NCI-H1417 treated with DMSO at 0.1 percent for 48 hours (cell line): ENCODE measurements around the gene KCNQ2.

Source experiments
- DNase-seq: peaks from one replicate; lab custom pipeline; 2025; lab: John Stamatoyannopoulos, UW

Gene KCNQ2

GRCh38 chr20:63403403-63404105 lies 68.9 kb downstream of the KCNQ2 start:
- DNase-seq: no peak

- no peak for DNase-seq
These were observed 69.6 kb downstream of the KCNQ2 start for GRCh38 chr20:63402860-63403220.

GRCh38 chr20:63402181-63402859 lies 70.1 kb downstream of the KCNQ2 start:
- DNase-seq: no peak

GRCh38 chr20:63401384-63402110 lies 70.9 kb downstream of the KCNQ2 start:
- no peak for DNase-seq

- no peak for DNase-seq
These were observed 71.8 kb downstream of the KCNQ2 start for GRCh38 chr20:63400486-63401210.

- DNase-seq: no peak
These were observed 72.7 kb downstream of the KCNQ2 start for GRCh38 chr20:63399596-63400375.

- no peak for DNase-seq
These were observed 73.5 kb downstream of the KCNQ2 start for GRCh38 chr20:63398744-63399514.

- DNase-seq: no peak
These were observed 74.5 kb downstream of the KCNQ2 start for GRCh38 chr20:63397946-63398450.

GRCh38 chr20:63397155-63397843 lies 75.2 kb downstream of the KCNQ2 start:
- no peak for DNase-seq

GRCh38 chr20:63396300-63396699 lies 76.2 kb downstream of the KCNQ2 start:
- DNase-seq: no peak

GRCh38 chr20:63395723-63396122 lies 76.7 kb downstream of the KCNQ2 start:
- no peak for DNase-seq

GRCh38 chr20:63394920-63395455 lies 77.5 kb downstream of the KCNQ2 start:
- DNase-seq: no peak

- DNase-seq: no peak
These were observed 78.2 kb downstream of the KCNQ2 start for GRCh38 chr20:63394069-63394919.

GRCh38 chr20:63393566-63393965 lies 78.9 kb downstream of the KCNQ2 start:
- DNase-seq: no peak

GRCh38 chr20:63392465-63393365 lies 79.7 kb downstream of the KCNQ2 start:
- DNase-seq: no peak

GRCh38 chr20:63387917-63388316 lies 84.5 kb downstream of the KCNQ2 start:
- no peak for DNase-seq

- DNase-seq: no peak
These were observed 85.1 kb downstream of the KCNQ2 start for GRCh38 chr20:63387393-63387792.

- DNase-seq: no peak
These were observed 86.0 kb downstream of the KCNQ2 start for GRCh38 chr20:63386491-63386890.
